ENCODE results near the gene ABCB4.

- no peak for TF ChIP-seq CTCF (IDR thresholded peaks at IDR 0.05)
- no peak for TF ChIP-seq POLR2A (IDR thresholded peaks at IDR 0.05)
- TF ChIP-seq POLR2AphosphoS5 (IDR thresholded peaks at IDR 0.05), result no peak
- TF ChIP-seq EP300 (IDR thresholded peaks at IDR 0.05), result no peak
Measured at GRCh38 chr7:87456247-87456646, 19.2 kb downstream of the ABCB4 start.
